ENCODE data around the gene ARHGAP45. TPM values are rescaled to one million over a fixed set of nuclear protein-coding genes. Genes with fewer than 3 reads are reported as not detected.

The ARHGAP45 gene
- total RNA-seq, 6 experiments from 2014 or later, result 4.2 to 10.0 (median 7.3) TPM

GRCh38 chr19:1038978-1039645 lies 27.9 kb upstream of the ARHGAP45 start:
- ATAC-seq (no peak), DNase-seq (peak in 1 of 3 donors; percentile 28)
- Histone ChIP-seq H3K27ac (no peak overlapping the region), H3K9me3 (no peaks in the 10 kb centered on the region), H3K4me3 (peak overlapping the region in 1 of 3 donors; percentile 8), H3K27me3 (no peaks in the 10 kb centered on the region), H3K36me3 (no peaks in the 10 kb centered on the region), H3K4me1 (peaks cover 0 to 10% (median 3%) of the 10 kb centered on the region in 4 donors)
- TF ChIP-seq, protein P1, sequence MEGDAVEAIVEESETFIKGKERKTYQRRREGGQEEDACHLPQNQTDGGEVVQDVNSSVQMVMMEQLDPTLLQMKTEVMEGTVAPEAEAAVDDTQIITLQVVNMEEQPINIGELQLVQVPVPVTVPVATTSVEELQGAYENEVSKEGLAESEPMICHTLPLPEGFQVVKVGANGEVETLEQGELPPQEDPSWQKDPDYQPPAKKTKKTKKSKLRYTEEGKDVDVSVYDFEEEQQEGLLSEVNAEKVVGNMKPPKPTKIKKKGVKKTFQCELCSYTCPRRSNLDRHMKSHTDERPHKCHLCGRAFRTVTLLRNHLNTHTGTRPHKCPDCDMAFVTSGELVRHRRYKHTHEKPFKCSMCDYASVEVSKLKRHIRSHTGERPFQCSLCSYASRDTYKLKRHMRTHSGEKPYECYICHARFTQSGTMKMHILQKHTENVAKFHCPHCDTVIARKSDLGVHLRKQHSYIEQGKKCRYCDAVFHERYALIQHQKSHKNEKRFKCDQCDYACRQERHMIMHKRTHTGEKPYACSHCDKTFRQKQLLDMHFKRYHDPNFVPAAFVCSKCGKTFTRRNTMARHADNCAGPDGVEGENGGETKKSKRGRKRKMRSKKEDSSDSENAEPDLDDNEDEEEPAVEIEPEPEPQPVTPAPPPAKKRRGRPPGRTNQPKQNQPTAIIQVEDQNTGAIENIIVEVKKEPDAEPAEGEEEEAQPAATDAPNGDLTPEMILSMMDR (IDR thresholded peaks at IDR 0.05), result no peak
- no peak for TF ChIP-seq POLR2A (IDR thresholded peaks at IDR 0.05)
- intact Hi-C loops (cut with DNase I), result no loop called here
- WGBS (ENCODE audit: insufficient coverage, low coverage, low lambda C conversion rate, missing lambda C conversion rate), result 60% methylated on average over 17 of the region's 22 CpGs

DNA sequence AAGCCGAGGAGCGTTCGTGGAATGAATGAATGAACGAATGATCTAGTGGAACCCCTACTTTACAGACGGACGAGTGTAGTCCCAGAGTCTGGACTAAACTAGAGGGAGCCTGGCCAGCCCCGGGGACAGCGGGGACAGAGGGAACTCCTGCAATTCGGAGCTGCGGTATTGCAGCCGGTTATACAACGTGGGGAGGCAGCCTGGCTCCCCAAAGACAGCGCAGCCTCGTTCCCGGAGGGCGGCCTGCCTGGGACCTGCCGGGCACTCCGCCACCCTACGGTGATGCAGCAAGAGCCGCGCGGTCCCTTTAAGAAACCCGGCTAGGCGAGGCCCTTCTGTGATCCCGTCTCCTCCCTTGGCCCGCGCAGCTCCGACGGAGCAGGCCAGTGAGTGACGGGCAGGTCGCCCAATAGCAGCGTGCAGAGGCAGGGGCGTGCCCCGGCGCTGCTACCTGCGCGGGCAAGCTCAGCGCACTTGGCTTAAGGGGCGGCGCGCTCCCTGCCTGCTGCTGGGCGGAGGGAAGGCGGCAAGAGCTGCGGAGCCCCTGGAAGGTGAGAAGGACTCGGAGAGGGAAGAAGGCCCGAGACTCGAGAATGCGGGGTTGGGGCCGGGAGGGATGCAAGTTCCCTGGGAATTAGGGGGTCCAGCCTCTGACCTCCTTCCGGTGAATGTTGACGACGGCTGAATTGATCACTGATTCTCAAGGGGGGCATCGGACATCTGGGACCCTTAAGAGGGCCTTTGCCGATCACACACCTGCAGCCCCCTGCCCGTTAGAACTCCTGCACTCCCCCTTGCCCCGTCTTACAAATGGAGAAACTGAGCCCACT lies 27.1 kb upstream of the ARHGAP45 start, which contains the start of gene ABCA7:
TSS of gene ABCA7 (plus strand) at position 462 of the 830 bp plus-strand sequence. CDS start 1,255 bp downstream, outside the sequence.
- intact Hi-C loops (cut with DNase I), result no loop called here
- Histone ChIP-seq H3K4me3 (peak within 1 kb of the TSS; percentile 44 to 54 (median 47)), H3K27me3 (no peaks in the 10 kb centered on the region), H3K4me1 (peaks cover 0 to 10% (median 3%) of the 10 kb centered on the region in 4 donors), H3K36me3 (no peaks in the 10 kb centered on the region), H3K27ac (peak within 1 kb of the TSS in 1 of 3 donors; percentile 6), H3K9me3 (no peaks in the 10 kb centered on the region)
- WGBS (ENCODE audit: insufficient coverage, low coverage, low lambda C conversion rate, missing lambda C conversion rate), result under 1% methylated on average over 13 of the region's 56 CpGs
- TF ChIP-seq, protein P1 (IDR thresholded peaks at IDR 0.05), result no peak
- TF ChIP-seq POLR2A (IDR thresholded peaks at IDR 0.05), result peak; percentile 70
- ATAC-seq (peak; percentile 92 to 94 (median 93)), DNase-seq (peak; percentile 99 to 100 (median 100))

DNA sequence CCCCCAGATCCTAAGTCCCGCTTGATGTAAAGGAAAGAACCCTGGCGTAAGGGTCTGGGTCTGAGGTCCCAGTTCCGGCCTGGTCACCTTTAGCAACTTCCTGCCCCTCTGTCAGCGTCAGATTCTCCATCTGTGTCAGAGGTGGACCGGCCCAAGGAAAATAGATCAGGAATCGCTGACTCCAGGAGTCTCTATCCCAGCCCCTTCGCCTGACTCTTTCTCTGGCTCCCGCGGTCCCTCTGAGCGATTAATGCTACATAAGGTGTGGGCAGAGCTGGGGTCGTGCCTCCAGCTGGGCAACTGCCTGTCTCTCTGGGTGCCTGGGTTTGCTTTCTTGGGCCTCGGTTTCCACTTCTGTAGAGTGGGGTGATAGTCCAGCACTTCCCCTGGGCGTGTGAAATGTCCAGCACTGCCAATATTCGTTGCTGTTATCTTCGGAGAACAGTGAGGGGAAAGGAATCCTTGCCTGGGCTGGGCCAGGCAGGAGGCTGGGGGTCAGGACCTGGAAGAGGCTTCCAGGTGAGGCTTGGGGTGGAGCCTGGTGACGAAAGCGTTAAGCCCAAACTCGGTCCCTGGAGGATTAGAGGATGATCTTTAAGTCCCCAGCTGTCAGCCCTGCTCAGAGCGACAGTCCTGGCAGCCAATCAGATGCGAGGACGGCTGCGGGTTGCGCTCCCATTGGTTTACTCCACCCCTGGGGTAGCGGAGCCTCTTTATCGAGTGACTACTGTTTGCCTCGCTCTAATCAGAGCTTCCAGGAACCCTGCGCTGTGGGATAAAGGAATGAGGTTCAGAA lies 26.3 kb upstream of the ARHGAP45 start:
- no peaks in the 10 kb centered on the region for H3K36me3 ChIP-seq
- no peak for TF ChIP-seq POLR2A (IDR thresholded peaks at IDR 0.05)
- TF ChIP-seq, protein P1 (IDR thresholded peaks at IDR 0.05), result no peak
- WGBS (ENCODE audit: insufficient coverage, low coverage, low lambda C conversion rate, missing lambda C conversion rate), result under 1% methylated on average over 23 of the region's 27 CpGs
- DNase-seq (peak; percentile 92 to 95 (median 95)), ATAC-seq (peak; percentile 66 to 76 (median 72))
- peak overlapping the region in 1 of 3 donors; percentile 6 for H3K27ac ChIP-seq
- H3K4me3 ChIP-seq, result peak overlapping the region; percentile 44 to 54 (median 47)
- no peaks in the 10 kb centered on the region for H3K9me3 ChIP-seq
- intact Hi-C loops (cut with DNase I), result no loop called here
- no peaks in the 10 kb centered on the region for H3K27me3 ChIP-seq
- peaks cover 0 to 10% (median 3%) of the 10 kb centered on the region in 4 donors for H3K4me1 ChIP-seq

DNA sequence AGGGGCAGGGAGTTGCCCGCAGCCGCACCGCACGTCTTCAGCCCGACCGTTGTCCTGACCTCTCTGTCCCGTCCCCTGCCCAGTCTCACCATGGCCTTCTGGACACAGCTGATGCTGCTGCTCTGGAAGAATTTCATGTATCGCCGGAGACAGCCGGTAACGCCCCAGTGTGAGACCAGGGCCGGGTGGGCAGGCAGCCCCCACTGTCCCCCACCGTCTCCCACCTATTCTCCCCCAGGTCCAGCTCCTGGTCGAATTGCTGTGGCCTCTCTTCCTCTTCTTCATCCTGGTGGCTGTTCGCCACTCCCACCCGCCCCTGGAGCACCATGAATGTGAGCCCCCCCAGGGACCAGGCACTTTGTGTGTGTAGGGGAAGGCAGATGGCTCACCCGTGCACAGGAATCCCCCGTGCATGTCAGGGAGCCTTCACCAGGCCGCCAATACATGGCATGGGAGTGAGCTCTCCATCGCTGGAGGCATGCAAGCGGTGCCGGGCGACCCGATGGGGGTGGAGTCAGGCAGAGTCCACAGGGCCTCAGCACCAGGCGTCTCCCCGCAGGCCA lies 25.6 kb upstream of the ARHGAP45 start:
- peak overlapping the region in 2 of 3 donors; percentile 47 to 54 for H3K4me3 ChIP-seq
- TF ChIP-seq, protein P1 (IDR thresholded peaks at IDR 0.05), result no peak
- TF ChIP-seq POLR2A (IDR thresholded peaks at IDR 0.05), result no peak

More for the DNA sequence above, 25.6 kb upstream of the ARHGAP45 start:
- Histone ChIP-seq H3K36me3 (no peaks in the 10 kb centered on the region), H3K27ac (no peak overlapping the region), H3K27me3 (no peaks in the 10 kb centered on the region), H3K9me3 (no peaks in the 10 kb centered on the region), H3K4me1 (peaks cover 0 to 10% (median 3%) of the 10 kb centered on the region in 4 donors)
- intact Hi-C loops (cut with DNase I), result no loop called here
- peak in 1 of 3 donors; percentile 31 for DNase-seq
- no peak for ATAC-seq
- WGBS (ENCODE audit: insufficient coverage, low coverage, low lambda C conversion rate, missing lambda C conversion rate), result 17% methylated on average over 7 of the region's 26 CpGs

All from right lobe of liver (tissue), 6 donors.